DND-41 (cell line): ENCODE results near the gene LSP1.

ENCODE experiments used
- ATAC-seq: fragments of 200-7000 bp; cut with Tn5 transposase; 3 replicates; pipeline ENCODE4 v1.9.1; 2021; ENCODE audit warnings: low read depth; ENCODE audit not compliant: insufficient read depth
- DNase-seq: peaks from one replicate; pipeline ENCODE4 v3.0.0-alpha.2; 2020
- H2AFZ ChIP-seq: 2 replicates; pipeline ENCODE4 v1.6.0; 2012; ENCODE audit warnings: low read depth, low read length
- H3K27ac ChIP-seq: 2 replicates; pipeline ENCODE4 v1.5.1; 2012; ENCODE audit warnings: low read length, inconsistent platforms
- H3K27me3 ChIP-seq: fragments of 200-600 bp; sonication (generic); 2 replicates; pipeline ENCODE4 v1.6.0; 2012; ENCODE audit warnings: low read length, mild to moderate bottlenecking, inconsistent platforms; ENCODE audit not compliant: insufficient read depth, poor library complexity
- H3K36me3 ChIP-seq: 2 replicates; pipeline ENCODE4 v1.5.1; 2012; ENCODE audit warnings: low read length, inconsistent platforms; ENCODE audit not compliant: insufficient read depth
- H3K4me1 ChIP-seq: 2 replicates; pipeline ENCODE4 v1.5.1; 2012; ENCODE audit warnings: mild to moderate bottlenecking, low read length; ENCODE audit not compliant: insufficient read depth
- H3K4me2 ChIP-seq: 2 replicates; pipeline ENCODE4 v1.6.0; 2012; ENCODE audit warnings: mild to moderate bottlenecking, moderate library complexity, low read length, inconsistent platforms; ENCODE audit not compliant: insufficient read depth
- H3K4me3 ChIP-seq, 2 experiments: fragments of 200-600 bp in 1 of 2; shearing (Covaris generic) in 1 of 2; 2 replicates each; pipeline ENCODE4 v1.5.1; 2012 to 2016; ENCODE audit warnings: inconsistent platforms in 2 of 2, low read length in 2 of 2, mild to moderate bottlenecking in 2 of 2, low read depth in 1 of 2, moderate library complexity in 1 of 2
- H3K79me2 ChIP-seq: 2 replicates; pipeline ENCODE4 v1.6.0; 2012; ENCODE audit warnings: low read length, inconsistent platforms; ENCODE audit not compliant: insufficient read depth
- H3K9ac ChIP-seq: 2 replicates; pipeline ENCODE4 v1.6.0; 2012; ENCODE audit warnings: low read depth, mild to moderate bottlenecking, inconsistent platforms, low read length, moderate library complexity
- H3K9me3 ChIP-seq: 2 replicates; pipeline ENCODE4 v1.5.1; 2012; ENCODE audit warnings: low read length, moderate library complexity, mild to moderate bottlenecking, inconsistent platforms; ENCODE audit not compliant: insufficient read depth, severe bottlenecking
- H4K20me1 ChIP-seq: 2 replicates; pipeline ENCODE4 v1.6.0; 2012; ENCODE audit warnings: low read length; ENCODE audit not compliant: insufficient read depth
- EZH2 ChIP-seq: IDR thresholded peaks from 3 replicates; pipeline ENCODE4 v1.6.1; 2012; ENCODE audit warnings: borderline replicate concordance, low read depth, mild to moderate bottlenecking, moderate library complexity, low read length, inconsistent platforms; ENCODE audit not compliant: severe bottlenecking
- TF ChIP-seq, protein P1 (sequence below): IDR thresholded peaks from 2 replicates; pipeline ENCODE4 v1.5.1; 2012; ENCODE audit warnings: borderline replicate concordance, low read length, moderate library complexity, mild to moderate bottlenecking; ENCODE audit not compliant: poor library complexity, severe bottlenecking; ENCODE audit errors: extremely low read depth

The LSP1 gene

DNA sequence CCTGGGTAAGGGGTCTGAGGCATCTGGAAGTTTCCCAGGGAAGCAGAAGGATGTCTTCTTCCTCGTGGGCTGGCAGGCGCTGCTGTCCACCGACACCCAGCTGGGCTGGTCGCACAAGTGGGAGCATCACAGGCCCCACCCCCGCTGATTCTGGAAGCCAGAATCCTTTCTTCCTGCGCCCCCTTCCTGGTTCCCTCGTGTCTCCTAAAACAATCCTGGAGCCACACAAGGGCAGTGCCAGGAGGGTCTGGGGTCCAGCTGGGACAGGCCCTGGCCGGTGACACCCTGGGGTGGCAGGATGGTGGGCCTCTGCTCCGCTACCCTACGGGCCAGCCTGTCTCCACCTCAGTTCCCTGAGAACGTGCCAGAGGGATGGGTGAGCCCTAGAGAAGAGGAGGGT is 4.2 kb downstream of the LSP1 start:
- peaks cover 3% of the 10 kb centered on the region for H4K20me1 ChIP-seq
- no peaks in the 10 kb centered on the region; the same call in 1 of the 2 replicates for H3K36me3 ChIP-seq
- H3K9ac ChIP-seq = no peak overlapping the region
- no peak overlapping the region for H3K4me3 ChIP-seq
- ATAC-seq (no peak), DNase-seq (no peak)
- no peaks in the 10 kb centered on the region for H3K9me3 ChIP-seq
- H3K79me2 ChIP-seq = peaks cover 4% of the 10 kb centered on the region; the same call in 1 of the 2 replicates
- TF ChIP-seq, protein P1, sequence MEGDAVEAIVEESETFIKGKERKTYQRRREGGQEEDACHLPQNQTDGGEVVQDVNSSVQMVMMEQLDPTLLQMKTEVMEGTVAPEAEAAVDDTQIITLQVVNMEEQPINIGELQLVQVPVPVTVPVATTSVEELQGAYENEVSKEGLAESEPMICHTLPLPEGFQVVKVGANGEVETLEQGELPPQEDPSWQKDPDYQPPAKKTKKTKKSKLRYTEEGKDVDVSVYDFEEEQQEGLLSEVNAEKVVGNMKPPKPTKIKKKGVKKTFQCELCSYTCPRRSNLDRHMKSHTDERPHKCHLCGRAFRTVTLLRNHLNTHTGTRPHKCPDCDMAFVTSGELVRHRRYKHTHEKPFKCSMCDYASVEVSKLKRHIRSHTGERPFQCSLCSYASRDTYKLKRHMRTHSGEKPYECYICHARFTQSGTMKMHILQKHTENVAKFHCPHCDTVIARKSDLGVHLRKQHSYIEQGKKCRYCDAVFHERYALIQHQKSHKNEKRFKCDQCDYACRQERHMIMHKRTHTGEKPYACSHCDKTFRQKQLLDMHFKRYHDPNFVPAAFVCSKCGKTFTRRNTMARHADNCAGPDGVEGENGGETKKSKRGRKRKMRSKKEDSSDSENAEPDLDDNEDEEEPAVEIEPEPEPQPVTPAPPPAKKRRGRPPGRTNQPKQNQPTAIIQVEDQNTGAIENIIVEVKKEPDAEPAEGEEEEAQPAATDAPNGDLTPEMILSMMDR = no peak
- no peak for TF ChIP-seq EZH2
- no peak overlapping the region for H2AFZ ChIP-seq
- no peak overlapping the region for H3K27ac ChIP-seq
- peaks cover 19% of the 10 kb centered on the region for H3K4me1 ChIP-seq
- H3K4me2 ChIP-seq = no peak overlapping the region
- no peaks in the 10 kb centered on the region for H3K27me3 ChIP-seq

DNA sequence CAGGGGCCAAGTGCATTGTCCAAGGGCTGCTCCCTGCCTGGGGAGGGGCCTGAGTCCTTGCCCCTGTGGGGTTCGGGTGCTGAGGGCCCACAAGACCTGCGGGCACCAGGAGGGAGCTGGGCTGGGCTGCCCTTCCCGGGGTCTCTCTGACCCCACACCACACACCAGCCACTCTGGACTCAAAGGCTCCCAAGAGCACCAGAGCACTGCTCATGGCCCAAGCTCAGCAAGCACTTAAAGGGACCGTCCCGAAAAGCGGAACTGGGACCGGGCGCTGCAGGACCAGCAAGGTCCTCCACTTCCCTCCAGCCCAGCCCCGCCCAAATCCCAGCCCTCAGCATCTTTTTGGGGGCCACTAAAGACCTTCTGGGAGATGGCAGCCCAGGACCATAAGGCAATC is 5.3 kb downstream of the LSP1 start:
- Histone ChIP-seq H3K4me3 (no peak overlapping the region), H3K9me3 (no peaks in the 10 kb centered on the region), H3K27me3 (no peaks in the 10 kb centered on the region), H3K27ac (no peak overlapping the region), H2AFZ (no peak overlapping the region), H3K36me3 (no peaks in the 10 kb centered on the region; the same call in 1 of the 2 replicates), H3K9ac (no peak overlapping the region), H3K4me2 (no peak overlapping the region), H3K4me1 (peaks cover 8% of the 10 kb centered on the region), H4K20me1 (peaks cover 8% of the 10 kb centered on the region), H3K79me2 (peaks cover 2% of the 10 kb centered on the region; the same call in 1 of the 2 replicates)
- TF ChIP-seq, protein P1 = no peak
- no peak for TF ChIP-seq EZH2
- ATAC-seq (no peak), DNase-seq (no peak)

DNA sequence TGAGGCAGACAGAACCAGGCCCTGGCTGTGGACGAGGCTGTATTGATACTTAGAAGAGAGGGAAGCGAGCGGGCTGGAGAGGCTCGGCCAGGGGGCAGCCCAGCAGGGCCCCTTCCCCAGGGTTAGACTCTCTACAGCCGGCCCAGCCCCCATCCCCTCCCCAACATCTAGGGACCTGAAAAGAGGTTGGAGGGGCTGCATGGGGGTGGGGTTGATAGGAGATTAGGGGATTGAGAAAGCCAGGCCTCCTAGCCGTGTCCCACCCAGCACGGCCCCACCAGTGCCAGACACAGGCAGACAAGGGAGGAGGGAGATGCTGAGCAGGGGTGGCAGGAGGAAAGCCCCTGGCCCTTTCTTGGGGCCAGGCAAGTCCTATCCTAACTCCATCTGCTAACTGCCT is 5.7 kb downstream of the LSP1 start:
- no peak for ATAC-seq
- H4K20me1 ChIP-seq = peaks cover 11% of the 10 kb centered on the region
- no peaks in the 10 kb centered on the region for H3K27me3 ChIP-seq

More for the DNA sequence above, 5.7 kb downstream of the LSP1 start:
- no peaks in the 10 kb centered on the region; the same call in 1 of the 2 replicates for H3K79me2 ChIP-seq
- H3K9me3 ChIP-seq = no peaks in the 10 kb centered on the region
- no peak overlapping the region for H3K4me3 ChIP-seq
- no peak overlapping the region for H2AFZ ChIP-seq
- H3K4me2 ChIP-seq = no peak overlapping the region
- DNase-seq = no peak
- H3K36me3 ChIP-seq = no peaks in the 10 kb centered on the region; the same call in 1 of the 2 replicates
- peaks cover 4% of the 10 kb centered on the region for H3K4me1 ChIP-seq
- H3K9ac ChIP-seq = no peak overlapping the region
- no peak overlapping the region for H3K27ac ChIP-seq
- TF ChIP-seq, protein P1 = no peak
- TF ChIP-seq EZH2 = no peak
